Endothelial cell of umbilical vein (primary cell): ENCODE data around the gene TCERG1. TPM values are rescaled to one million over a fixed set of nuclear protein-coding genes. Genes with fewer than 3 reads are reported as not detected.

ENCODE experiments used
- BruUV-seq: library from RNA; stranded (reverse); fragments of 400-500 nt; replicated peaks from 2 replicates; lab custom pipeline; 2021; lab: Mats Ljungman, UMichigan
- CTCF ChIA-PET: fragments of 300-600, 350-600 bp; sonication (Branson Sonifier 250); formaldehyde crosslinking; loops from one replicate; lab custom pipeline; 2021; ENCODE audit warnings: antibody characterized with exemption, inconsistent platforms; lab: Charles Lee
- POLR2A ChIA-PET: fragments of 300-600, 350-600 bp; sonication (Branson Sonifier 250); formaldehyde crosslinking; loops from one replicate; lab custom pipeline; 2021; ENCODE audit warnings: antibody characterized with exemption, inconsistent platforms; lab: Charles Lee
- DNase-seq: peaks from one replicate; pipeline ENCODE4 v3.0.0-alpha.2; 2011; ENCODE audit warnings: low read depth, low spot score
- FAIRE-seq: peaks from 2 replicates; lab custom pipeline; 2011; peaks lifted over from hg19 to GRCh38; lab: Jason Lieb, UNC
- H2AFZ ChIP-seq: 2 replicates; pipeline ENCODE4 v1.6.0; 2012; ENCODE audit warnings: low read depth, low read length, control low read depth, inconsistent platforms
- H3K27ac ChIP-seq: 2 replicates; pipeline ENCODE4 v1.5.1; 2011; ENCODE audit warnings: low read depth, mild to moderate bottlenecking, control low read depth, low read length, moderate library complexity; ENCODE audit not compliant: insufficient read depth
- H3K27me3 ChIP-seq, 2 experiments: 2 replicates each; pipeline versions ENCODE4 v1.6.0 to v1.6.1; 2011; ENCODE audit warnings: low read length in 2 of 2, mixed read lengths in 1 of 2; ENCODE audit not compliant: control insufficient read depth in 2 of 2, insufficient read depth in 2 of 2
- H3K36me3 ChIP-seq, 2 experiments: 2 replicates in 1 of 2; 3 replicates in 1 of 2; pipeline ENCODE4 v1.5.1; 2011; ENCODE audit warnings: low read length in 2 of 2, mild to moderate bottlenecking in 1 of 2, moderate library complexity in 1 of 2; ENCODE audit not compliant: control insufficient read depth in 2 of 2, insufficient read depth in 2 of 2; ENCODE audit errors: extremely low read depth in 1 of 2
- H3K4me1 ChIP-seq: 3 replicates; pipeline ENCODE4 v1.5.1; 2011; ENCODE audit warnings: mild to moderate bottlenecking, low read length; ENCODE audit not compliant: control insufficient read depth, insufficient read depth; ENCODE audit errors: extremely low read depth
- H3K4me2 ChIP-seq: 2 replicates; pipeline ENCODE4 v1.6.1; 2011; ENCODE audit warnings: low read length, control low read depth, mixed read lengths; ENCODE audit not compliant: insufficient read depth
- H3K4me3 ChIP-seq, 3 experiments: fragments of 200-600 bp in 1 of 3; sonication (generic), shearing (Covaris generic) in 1 of 3; replicated peaks in 1 of 3; 2 replicates each; pipeline ENCODE4 v1.5.1; 2011 to 2016; ENCODE audit warnings: control low read depth in 3 of 3, low read length in 3 of 3, mild to moderate bottlenecking in 2 of 3, inconsistent platforms in 1 of 3, low read depth in 1 of 3, moderate library complexity in 1 of 3; ENCODE audit not compliant: insufficient read depth in 1 of 3
- H3K79me2 ChIP-seq: 2 replicates; pipeline ENCODE4 v1.6.0; 2012; ENCODE audit warnings: low read length, inconsistent platforms; ENCODE audit not compliant: control insufficient read depth, insufficient read depth
- H3K9ac ChIP-seq: replicated peaks from 2 replicates; pipeline ENCODE3; 2011; ENCODE audit warnings: low read length, control low read depth; ENCODE audit not compliant: insufficient read depth; ENCODE audit errors: extremely low read depth
- H3K9me1 ChIP-seq: replicated peaks from 3 replicates; pipeline ENCODE4 v1.6.0; 2011; ENCODE audit warnings: mild to moderate bottlenecking, low read length; ENCODE audit not compliant: control insufficient read depth, insufficient read depth; ENCODE audit errors: extremely low read depth
- H3K9me3 ChIP-seq: replicated peaks from 2 replicates; pipeline ENCODE4 v1.5.1; 2012; ENCODE audit warnings: low read length, inconsistent platforms; ENCODE audit not compliant: control insufficient read depth, insufficient read depth
- H4K20me1 ChIP-seq: replicated peaks from 2 replicates; pipeline ENCODE3; 2011; ENCODE audit warnings: mild to moderate bottlenecking, low read length; ENCODE audit not compliant: control insufficient read depth, insufficient read depth; ENCODE audit errors: extremely low read depth
- CTCF ChIP-seq, 2 donors: IDR thresholded peaks; 1 replicate in 1 of 2; 2 replicates in 1 of 2; pipeline ENCODE4 v1.5.1; 2011; ENCODE audit warnings: low read length in 2 of 2, mild to moderate bottlenecking in 2 of 2, moderate library complexity in 2 of 2, control low read depth in 1 of 2, inconsistent platforms in 1 of 2, low read depth in 1 of 2; ENCODE audit not compliant: insufficient read depth in 1 of 2; ENCODE audit errors: extremely low read depth in 1 of 2
- EZH2 ChIP-seq: IDR thresholded peaks from 2 replicates; pipeline ENCODE4 v1.6.1; 2012; ENCODE audit warnings: borderline replicate concordance, low read depth, mild to moderate bottlenecking, moderate library complexity, low read length, inconsistent platforms; ENCODE audit not compliant: severe bottlenecking
- FOS ChIP-seq: IDR thresholded peaks from 2 replicates; pipeline ENCODE4 v1.6.1; 2011; ENCODE audit warnings: mild to moderate bottlenecking, low read length, moderate library complexity, borderline replicate concordance; ENCODE audit not compliant: insufficient read depth
- GATA2 ChIP-seq: IDR thresholded peaks from 2 replicates; pipeline ENCODE4 v1.7.0; 2011; ENCODE audit warnings: low read depth, mild to moderate bottlenecking, moderate library complexity, mixed read lengths, low read length; ENCODE audit not compliant: insufficient read length, insufficient read depth
- JUN ChIP-seq: IDR thresholded peaks from 2 replicates; pipeline ENCODE4 v1.6.1; 2011; ENCODE audit warnings: borderline replicate concordance, low read depth; ENCODE audit not compliant: insufficient read length, insufficient read depth
- MAX ChIP-seq: IDR thresholded peaks from 2 replicates; pipeline ENCODE4 v1.6.1; 2011; ENCODE audit not compliant: insufficient read depth, insufficient read length
- MYC ChIP-seq: IDR thresholded peaks from one replicate; pipeline ENCODE4 v1.6.1; 2011; ENCODE audit warnings: mild to moderate bottlenecking, low read depth, low read length
- POLR2A ChIP-seq: IDR thresholded peaks from 2 replicates; pipeline ENCODE4 v1.6.1; 2012; ENCODE audit warnings: low read depth, mild to moderate bottlenecking, control low read depth, low read length
- POLR2AphosphoS5 ChIP-seq: IDR thresholded peaks from 2 replicates; pipeline ENCODE4 v1.6.1; 2012; ENCODE audit warnings: low read depth, mild to moderate bottlenecking, control low read depth, low read length, moderate library complexity; ENCODE audit not compliant: insufficient read depth
- dilution Hi-C: fragments of 300-500 bp; cut with MboI; formaldehyde crosslinking; loops from one replicate; pipeline ENCODE4 v1.15.0; 2019; ENCODE audit warnings: low sequenced_read_pairs; ENCODE audit not compliant: extremely low pct_ligation_motif_present
- intact Hi-C: fragments of 100-400 bp; cut with micrococcal nuclease; formaldehyde crosslinking; loops from one replicate; pipeline ENCODE4 v1.10.0; 2022
- polyA plus RNA-seq, 4 experiments: library from polyadenylated mRNA; depleted of rRNA in 3 of 4; stranded (reverse) in 3 of 4; unstranded in 1 of 4; fragments of >200 nt; gene quantifications; 2 replicates each; pipeline versions ENCODE4 v1.2.1 to v1.2.3, GENCODE V29; 2011 to 2012; ENCODE audit warnings: missing spikeins in 1 of 4
- total RNA-seq: library from RNA; stranded (reverse); gene quantifications from 2 replicates; pipeline ENCODE4 v1.2.3, GENCODE V29; 2021

TCERG1 gene
- total and polyA plus RNA-seq, 2 donors (not counting 3 experiments of a cell fraction or from before 2014, with no cell fraction given): 71.4 to 98.4 TPM

- intact Hi-C loops: loop anchor here (1.0 kb wide), 2 partner anchors 245 to 266 kb away; partner anchors contain the start of genes LARS1 and RBM27
- H3K79me2 ChIP-seq: peaks cover 57% of the 10 kb centered on the region
- H4K20me1 ChIP-seq: peaks cover 9% of the 10 kb centered on the region
- POLR2A ChIA-PET: no interaction called here
- no peaks in the 10 kb centered on the region for H3K36me3 ChIP-seq
- H3K9me1 ChIP-seq: no peaks in the 10 kb centered on the region
- BruUV-seq: TSS peak; percentile 33
- TF ChIP-seq CTCF (IDR thresholded peaks at IDR 0.05; ENCODE audit: extremely low read depth in 1 of 2, insufficient read depth in 1 of 2, low read depth in 1 of 2, low read length in 2 of 2): no peak
- TF ChIP-seq POLR2A: peak; percentile 59
- no peaks in the 10 kb centered on the region for H3K27me3 ChIP-seq
- DNase-seq: peak; percentile 63
- H3K27ac ChIP-seq: peak overlapping the region; percentile 84
- peak overlapping the region; percentile 97 for H3K9ac ChIP-seq
- peak overlapping the region; percentile 64 to 85 (median 85) for H3K4me3 ChIP-seq
- no peaks in the 10 kb centered on the region for H3K9me3 ChIP-seq
- H2AFZ ChIP-seq: peak overlapping the region; percentile 63
- peak overlapping the region; percentile 86 for H3K4me2 ChIP-seq
- dilution Hi-C loops: no loop called here
- CTCF ChIA-PET: no interaction called here
- peaks cover 16% of the 10 kb centered on the region for H3K4me1 ChIP-seq
- FAIRE-seq: peak; percentile 90
These were observed 724 bp downstream of the TCERG1 start for GRCh38 chr5:146447734-146448380.

- Histone ChIP-seq H3K79me2 (peaks cover 68% of the 10 kb centered on the region), H3K4me1 (peaks cover 16% of the 10 kb centered on the region), H2AFZ (no peak overlapping the region), H3K4me2 (peak overlapping the region; percentile 86), H3K27me3 (no peaks in the 10 kb centered on the region), H3K9me3 (no peaks in the 10 kb centered on the region), H3K36me3 (no peaks in the 10 kb centered on the region), H4K20me1 (peaks cover 12% of the 10 kb centered on the region), H3K9me1 (no peaks in the 10 kb centered on the region), H3K27ac (no peak overlapping the region), H3K4me3 (peak overlapping the region in 2 of 3 experiments; percentile 64 to 85), H3K9ac (peak overlapping the region; percentile 97)
- intact Hi-C loops: no loop called here
- TF ChIP-seq MAX (no peak), FOS (no peak), POLR2A (no peak), POLR2AphosphoS5 (no peak), CTCF (IDR thresholded peaks at IDR 0.05; ENCODE audit: extremely low read depth in 1 of 2, insufficient read depth in 1 of 2, low read depth in 1 of 2, low read length in 2 of 2) (no peak), EZH2 (no peak), MYC (no peak), JUN (no peak), GATA2 (no peak)
- ChIA-PET CTCF (interaction anchor here (1.6 kb wide), 1 partner anchor 79 kb away, joined by 7 read pairs; no protein-coding TSS in a partner anchor), POLR2A (no interaction called here)
- BruUV-seq: no TSS peak
- DNase-seq: no peak
- FAIRE-seq: no peak
- dilution Hi-C loops: no loop called here
These were observed 1.8 kb downstream of the TCERG1 start for GRCh38 chr5:146448783-146449519.
